GM06990 (cell line): Measurements from ENCODE around the gene HOXA5.
A peak's percentile ranks its signal among the peaks of the same experiment; 100 is the strongest.

Source experiments
- DNase-seq: peaks from one replicate; pipeline ENCODE4 v3.0.0-alpha.2; 2011; ENCODE audit not compliant: insufficient read length; ENCODE audit errors: extremely low read depth
- H3K27me3 ChIP-seq: replicated peaks from 2 replicates; pipeline ENCODE4 v1.6.0; 2011; ENCODE audit warnings: low read length; ENCODE audit not compliant: control insufficient read depth, insufficient read depth
- H3K36me3 ChIP-seq: 2 replicates; pipeline ENCODE4 v1.5.1; 2011; ENCODE audit warnings: low read length; ENCODE audit not compliant: control insufficient read depth, insufficient read depth
- H3K4me3 ChIP-seq: replicated peaks from 2 replicates; pipeline ENCODE4 v1.5.1; 2011; ENCODE audit warnings: low read depth, mild to moderate bottlenecking, control low read depth, low read length
- TF ChIP-seq, protein P1 (sequence below): IDR thresholded peaks from 2 replicates; pipeline ENCODE4 v1.5.1; 2011; ENCODE audit warnings: low read length, control low read depth, mild to moderate bottlenecking, inconsistent platforms; ENCODE audit not compliant: insufficient read depth, poor library complexity, severe bottlenecking

Gene HOXA5

DNA sequence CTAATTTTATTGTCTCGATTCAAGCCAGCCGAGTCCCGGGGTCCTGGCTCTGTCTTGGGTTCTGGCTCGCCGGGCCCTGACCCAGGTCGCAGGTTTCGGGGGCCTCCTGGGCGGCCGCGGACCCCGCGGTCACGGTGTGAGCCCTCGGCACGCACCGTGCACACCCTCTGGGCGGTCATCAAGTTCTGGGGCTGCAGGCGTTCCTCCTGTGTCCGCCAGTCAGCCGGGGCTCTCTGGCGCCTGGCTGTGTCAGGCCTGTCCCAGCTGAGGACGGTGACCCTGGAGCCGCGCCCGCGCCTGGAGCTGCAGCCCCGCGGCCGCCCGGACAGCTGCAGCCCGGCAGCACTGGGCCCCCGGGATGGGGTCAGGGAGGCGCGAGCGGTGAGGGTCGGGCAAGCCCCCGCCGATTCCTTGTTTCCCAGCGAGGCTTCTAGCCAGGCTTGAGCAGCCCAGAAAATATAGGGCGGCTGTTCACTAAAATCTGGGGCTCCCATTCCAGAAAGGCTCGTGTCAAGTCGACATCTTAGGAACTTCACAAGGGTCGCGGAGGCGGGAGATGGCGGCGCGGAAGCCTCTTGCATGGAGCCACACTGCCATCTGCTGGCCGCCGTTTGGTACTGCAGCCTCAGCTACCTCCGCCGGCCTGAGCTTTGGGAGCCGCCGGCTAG, 17.2 kb upstream of the HOXA5 start:
- H3K36me3 ChIP-seq: no peaks in the 10 kb centered on the region
- DNase-seq: peak; percentile 83
- peak overlapping the region; percentile 65 for H3K4me3 ChIP-seq
- TF ChIP-seq, protein P1, sequence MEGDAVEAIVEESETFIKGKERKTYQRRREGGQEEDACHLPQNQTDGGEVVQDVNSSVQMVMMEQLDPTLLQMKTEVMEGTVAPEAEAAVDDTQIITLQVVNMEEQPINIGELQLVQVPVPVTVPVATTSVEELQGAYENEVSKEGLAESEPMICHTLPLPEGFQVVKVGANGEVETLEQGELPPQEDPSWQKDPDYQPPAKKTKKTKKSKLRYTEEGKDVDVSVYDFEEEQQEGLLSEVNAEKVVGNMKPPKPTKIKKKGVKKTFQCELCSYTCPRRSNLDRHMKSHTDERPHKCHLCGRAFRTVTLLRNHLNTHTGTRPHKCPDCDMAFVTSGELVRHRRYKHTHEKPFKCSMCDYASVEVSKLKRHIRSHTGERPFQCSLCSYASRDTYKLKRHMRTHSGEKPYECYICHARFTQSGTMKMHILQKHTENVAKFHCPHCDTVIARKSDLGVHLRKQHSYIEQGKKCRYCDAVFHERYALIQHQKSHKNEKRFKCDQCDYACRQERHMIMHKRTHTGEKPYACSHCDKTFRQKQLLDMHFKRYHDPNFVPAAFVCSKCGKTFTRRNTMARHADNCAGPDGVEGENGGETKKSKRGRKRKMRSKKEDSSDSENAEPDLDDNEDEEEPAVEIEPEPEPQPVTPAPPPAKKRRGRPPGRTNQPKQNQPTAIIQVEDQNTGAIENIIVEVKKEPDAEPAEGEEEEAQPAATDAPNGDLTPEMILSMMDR: peak; percentile 94
- peaks cover 2% of the 10 kb centered on the region for H3K27me3 ChIP-seq

DNA sequence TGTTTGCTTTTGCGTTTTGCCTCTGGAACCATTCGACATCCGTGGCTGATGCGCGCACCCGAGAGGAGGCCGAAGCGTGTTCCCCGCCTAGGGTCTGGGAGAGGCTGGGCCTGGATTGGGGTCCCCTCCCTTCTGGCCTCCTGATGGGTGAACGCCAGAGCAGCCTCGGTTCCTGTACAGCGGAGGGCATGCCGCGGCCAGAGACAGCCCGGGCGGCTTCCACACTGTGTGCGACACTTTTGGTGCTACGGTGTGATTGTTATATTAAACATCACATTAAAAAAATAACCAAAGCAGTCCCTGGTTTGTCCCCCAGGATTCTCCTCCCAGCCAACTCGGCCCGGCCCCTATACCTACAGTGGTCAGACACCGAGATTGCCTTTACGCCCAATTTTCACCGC, 16.7 kb upstream of the HOXA5 start:
- TF ChIP-seq, protein P1: no peak
- DNase-seq: no peak
- H3K27me3 ChIP-seq: peaks cover 2% of the 10 kb centered on the region
- H3K4me3 ChIP-seq: peak overlapping the region; percentile 65
- no peaks in the 10 kb centered on the region for H3K36me3 ChIP-seq

DNA sequence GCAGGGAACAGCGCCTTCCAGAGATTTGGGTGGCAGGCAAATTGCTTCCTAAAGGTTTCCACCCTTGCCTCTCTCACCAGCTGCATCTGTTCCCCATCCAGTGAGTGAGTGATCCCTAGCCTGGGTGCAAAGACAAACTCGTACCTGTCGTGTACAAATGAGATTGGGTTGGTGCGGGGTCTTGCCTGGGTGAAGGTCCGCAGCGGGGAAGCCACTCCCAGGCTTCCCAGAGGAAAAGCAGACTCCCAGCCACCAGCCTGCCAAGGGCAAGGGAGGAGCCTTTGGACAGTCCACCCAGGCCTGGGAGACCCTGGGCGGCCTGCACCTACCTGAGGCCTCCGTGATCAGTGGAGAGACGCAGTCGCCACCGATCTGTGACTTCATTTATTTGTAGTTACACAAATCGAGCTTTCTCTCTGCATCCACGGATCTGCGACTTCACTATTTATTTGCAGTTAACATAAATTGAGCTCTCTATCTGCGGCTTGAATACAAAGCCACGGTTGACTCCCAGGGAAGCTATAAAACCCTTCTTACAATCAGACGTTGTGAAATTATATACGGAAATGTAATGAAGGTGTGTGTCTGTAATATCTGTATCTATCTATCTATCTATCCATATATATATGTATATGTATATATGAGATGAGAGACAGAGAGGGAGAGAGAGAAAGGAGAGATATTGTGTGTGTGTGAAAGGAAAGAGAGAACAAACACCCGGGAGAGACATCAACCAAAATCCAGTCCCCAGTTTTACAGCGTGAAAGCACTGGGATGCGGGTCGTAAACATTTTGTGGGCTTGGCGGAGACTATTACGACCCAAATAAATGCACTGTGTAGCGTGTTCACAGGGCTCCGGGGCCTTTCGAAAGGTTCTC, 16.0 kb upstream of the HOXA5 start:
- Histone ChIP-seq H3K4me3 (no peak overlapping the region; the same call in 1 of the 2 replicates), H3K27me3 (peaks cover 2% of the 10 kb centered on the region), H3K36me3 (no peaks in the 10 kb centered on the region)
- DNase-seq: no peak
- TF ChIP-seq, protein P1: no peak

DNA sequence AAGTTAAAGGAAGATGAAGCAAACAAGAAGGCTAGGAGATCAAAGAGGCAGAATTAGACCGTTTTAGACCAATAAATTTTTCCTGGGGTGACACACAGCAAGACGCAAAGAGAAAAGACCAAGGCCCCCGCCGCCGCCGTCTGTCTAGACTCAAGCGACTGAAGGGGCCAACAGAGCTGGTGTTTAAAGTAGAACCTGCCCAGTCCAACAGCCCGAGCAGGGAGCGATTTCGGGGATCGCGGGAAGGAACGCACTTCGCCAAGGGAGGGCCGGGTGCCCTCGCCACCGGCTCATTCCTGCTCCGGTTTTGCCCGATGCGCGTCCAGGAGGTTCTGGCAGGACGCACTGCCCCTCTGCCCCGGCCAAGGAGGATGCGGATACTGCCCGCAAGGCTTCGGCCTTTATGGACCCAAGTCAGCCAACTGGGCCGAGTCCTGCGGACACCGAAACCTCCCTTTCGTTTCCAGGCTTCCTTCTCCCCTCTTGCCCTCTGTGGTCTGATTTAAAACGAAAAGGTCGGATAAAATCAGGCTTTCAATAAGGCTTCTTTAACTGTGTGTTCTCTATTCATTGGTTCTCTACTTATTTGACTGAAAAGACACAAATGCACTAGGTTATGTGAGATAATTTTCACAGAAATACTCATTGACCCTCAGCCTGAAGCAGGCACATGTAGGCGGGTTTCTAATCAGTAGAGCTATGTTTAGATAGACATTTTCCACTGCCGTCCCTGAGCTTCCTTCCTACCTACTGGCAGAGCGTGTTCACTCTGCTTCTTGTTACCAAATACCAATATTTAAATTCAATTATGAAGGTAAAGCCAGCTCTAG, 15.2 kb upstream of the HOXA5 start:
- H3K27me3 ChIP-seq: peaks cover 2% of the 10 kb centered on the region

DNA sequence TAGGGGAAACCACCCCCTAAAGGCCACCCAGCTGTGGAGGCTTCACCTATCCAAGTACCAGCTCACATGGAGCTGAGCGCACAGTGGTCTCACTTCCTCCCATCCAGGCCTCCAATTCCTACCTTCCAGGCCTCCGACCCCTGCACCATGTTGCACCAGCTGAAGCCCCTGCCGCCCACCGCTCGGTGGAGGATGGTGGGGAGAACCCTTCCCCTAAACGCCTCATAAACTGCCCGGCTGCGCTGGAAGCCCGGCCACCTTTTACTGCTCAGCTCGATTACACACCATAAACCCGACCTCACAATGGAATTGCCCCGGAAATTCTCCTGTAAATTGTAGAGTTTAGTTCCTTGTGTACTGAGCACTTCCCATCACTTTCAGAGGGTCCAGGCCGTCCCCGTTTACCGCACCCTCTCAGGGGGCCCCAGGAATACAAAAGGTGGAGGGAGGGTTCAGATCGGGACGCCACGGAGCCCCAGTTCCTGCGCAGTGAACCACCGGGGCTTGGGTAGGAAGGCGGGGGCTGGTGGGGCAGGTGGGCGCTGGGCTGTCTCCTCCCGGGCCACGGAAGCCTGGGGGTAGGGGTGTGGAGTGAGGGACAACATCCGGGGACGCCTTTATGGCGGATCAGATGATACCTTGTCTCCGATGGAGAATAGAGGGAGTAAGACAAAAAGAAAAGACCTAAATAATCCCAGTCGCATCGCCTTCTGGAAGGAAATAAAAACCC, 14.4 kb upstream of the HOXA5 start:
- no peaks in the 10 kb centered on the region for H3K36me3 ChIP-seq
- H3K27me3 ChIP-seq: peaks cover 2% of the 10 kb centered on the region
- no peak overlapping the region for H3K4me3 ChIP-seq
- TF ChIP-seq, protein P1: no peak
- DNase-seq: no peak

More for the DNA sequence above, 15.2 kb upstream of the HOXA5 start:
- Histone ChIP-seq H3K36me3 (no peaks in the 10 kb centered on the region), H3K4me3 (no peak overlapping the region)
- TF ChIP-seq, protein P1: no peak
- no peak for DNase-seq
